GM21723 (cell line): ENCODE data around the gene ARCN1.

ENCODE experiments used
- ATAC-seq: cut with Tn5 transposase; IDR thresholded peaks from one replicate; pipeline ENCODE4 v1.9.1; 2021; ENCODE audit warnings: mild to moderate bottlenecking, moderate library complexity; ENCODE audit not compliant: unreplicated experiment

The ARCN1 gene

DNA sequence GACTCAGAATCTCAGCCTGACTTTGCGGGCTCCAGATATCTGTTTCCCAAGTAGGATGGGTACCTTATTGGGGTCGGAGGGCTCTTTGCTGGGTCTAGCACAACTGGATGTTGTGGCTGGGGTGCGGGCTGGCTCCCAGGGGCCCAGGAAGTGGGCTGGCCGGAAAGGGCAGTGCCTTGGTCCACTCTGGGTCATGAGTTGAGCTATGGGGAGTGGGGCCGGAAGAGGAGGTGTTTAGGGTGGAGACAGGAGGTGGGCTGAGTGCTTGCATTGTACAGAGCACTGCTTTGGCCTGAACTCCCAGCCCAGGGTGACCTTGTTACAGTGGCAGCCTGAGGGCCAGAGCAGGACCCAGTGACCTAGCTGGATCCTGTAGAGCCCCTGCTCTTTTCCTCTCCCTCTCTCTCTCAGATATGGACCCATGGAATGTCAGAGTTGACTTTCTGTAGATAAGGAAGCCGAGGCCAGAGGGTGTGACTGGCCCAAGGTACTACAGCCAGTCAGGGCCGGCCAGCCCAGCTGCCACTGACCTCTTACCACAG, 48.4 kb downstream of the ARCN1 start:
- no peak for ATAC-seq

DNA sequence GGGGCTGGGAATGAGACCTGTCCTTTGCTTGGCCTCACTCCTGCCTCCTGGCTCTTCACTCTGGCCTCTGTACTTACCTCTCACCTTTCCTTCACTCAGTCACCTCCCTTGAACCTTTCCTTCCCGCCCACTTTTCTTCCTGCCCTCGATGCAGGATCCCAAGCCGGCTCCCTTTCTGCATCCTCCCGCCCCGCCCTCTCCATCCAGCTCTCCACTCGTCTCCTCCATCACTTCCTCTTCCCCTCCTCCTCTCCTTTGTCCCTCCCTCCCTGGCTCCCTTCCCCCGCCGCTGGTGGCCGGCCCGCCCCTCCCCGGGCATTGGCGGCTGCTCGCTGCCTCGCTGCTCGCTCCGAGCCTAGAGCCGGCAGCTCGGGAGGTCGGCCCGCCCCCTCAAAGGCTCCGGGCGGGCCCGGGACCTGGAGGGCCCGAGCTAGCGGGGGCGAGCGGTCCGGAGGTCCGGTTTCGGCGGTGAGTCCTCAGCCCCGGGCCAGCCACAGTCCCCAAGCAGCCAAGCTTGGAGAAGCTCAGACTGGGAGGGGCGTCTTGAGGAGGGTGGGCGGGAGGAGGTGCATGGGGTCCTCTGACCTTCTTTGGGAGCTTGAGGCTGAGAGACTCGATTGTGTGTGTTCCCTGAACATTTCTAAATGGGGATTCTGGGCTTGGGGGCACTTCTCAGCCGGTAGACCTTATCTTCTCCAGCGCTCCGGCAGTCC, 49.0 kb downstream of the ARCN1 start:
- ATAC-seq: no peak

DNA sequence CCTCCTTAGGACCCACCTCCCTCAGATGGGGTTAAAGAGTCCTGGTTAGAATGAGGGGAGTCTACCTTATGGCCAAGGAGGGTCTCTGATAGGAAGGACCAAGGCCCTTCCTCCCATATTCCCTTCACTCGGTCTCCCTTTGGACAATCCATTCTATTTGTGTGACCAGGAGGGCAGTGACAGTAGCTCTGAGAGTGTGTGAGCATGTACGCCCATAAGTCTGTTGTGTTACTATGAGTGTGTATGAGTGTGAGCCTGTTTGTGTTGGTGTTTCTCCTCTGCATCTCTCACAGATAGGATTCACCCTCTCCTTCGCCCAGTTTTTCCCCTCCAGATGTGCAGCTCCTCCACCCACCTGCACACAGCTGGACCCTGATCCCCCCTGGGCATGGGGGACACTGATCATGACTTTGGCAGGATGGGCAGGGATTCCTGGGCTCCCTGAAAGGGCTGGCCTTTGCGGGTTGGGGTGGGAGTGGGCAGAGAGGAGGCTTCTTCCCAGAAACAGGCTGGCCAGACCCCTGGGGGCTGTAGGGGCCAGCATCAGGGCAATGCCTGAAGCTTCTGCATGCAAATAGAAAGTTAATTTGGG, 49.7 kb downstream of the ARCN1 start:
- no peak for ATAC-seq

DNA sequence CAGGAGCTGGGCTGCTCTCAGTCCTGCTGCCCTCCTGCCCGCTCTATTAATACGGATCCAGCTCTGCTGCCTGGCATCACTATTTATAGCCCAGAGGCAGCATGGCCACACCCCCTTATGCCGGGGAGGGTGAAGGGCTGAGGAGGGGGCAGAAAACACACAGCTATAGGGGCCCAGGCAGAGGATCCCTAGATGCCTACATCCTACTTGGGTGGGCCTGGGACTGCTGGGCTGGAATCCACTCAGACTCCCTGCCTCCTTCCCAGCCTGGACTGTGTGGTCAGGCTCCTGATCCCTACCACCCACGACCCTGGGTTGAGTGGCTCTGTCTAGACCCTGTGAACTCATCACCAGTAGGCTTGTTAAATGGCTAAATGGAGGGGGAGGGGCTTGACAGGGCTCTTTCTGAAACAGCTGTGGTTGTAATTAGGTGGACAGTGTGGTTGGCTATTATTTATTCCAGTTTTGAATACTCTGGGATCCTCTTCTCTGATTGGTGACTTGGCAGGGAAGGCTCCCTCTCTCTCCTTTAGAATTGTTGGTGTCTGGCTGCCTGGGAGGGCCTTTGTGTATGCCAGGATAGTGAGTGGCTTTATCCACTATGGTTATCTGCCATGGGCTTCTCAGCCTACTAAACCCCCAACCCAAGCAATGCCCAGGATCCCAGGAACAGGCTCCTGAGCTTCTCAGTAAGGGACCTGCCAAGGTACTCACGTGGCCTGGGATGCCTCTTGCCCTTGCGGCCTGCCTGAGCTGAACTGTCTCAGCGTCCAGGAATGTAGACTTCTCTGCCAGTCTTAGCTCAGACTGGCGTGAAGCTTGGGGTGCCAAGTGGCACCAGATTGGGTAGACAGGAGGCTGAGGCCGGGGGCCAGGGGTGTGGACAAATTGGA, 50.4 kb downstream of the ARCN1 start:
- ATAC-seq: no peak

DNA sequence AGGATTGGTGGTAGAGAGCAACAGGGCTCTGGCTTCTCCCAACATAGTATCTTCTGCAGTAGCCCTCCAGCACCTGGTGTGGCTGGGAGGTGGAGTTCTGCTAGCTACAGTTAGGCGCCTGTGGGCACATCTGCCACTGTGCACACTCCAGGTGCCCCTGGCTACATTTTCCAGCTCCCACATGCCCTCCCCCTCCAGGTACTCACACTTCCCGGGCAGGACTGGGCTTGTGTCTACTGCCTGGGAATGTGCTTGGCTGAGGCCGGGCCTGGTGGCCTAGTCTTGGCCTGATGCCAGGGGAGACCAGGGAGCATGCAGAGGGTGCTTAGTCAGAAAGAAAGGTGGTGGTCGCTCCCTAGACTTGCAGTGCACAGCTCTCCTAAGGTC, 51.1 kb downstream of the ARCN1 start:
- no peak for ATAC-seq

DNA sequence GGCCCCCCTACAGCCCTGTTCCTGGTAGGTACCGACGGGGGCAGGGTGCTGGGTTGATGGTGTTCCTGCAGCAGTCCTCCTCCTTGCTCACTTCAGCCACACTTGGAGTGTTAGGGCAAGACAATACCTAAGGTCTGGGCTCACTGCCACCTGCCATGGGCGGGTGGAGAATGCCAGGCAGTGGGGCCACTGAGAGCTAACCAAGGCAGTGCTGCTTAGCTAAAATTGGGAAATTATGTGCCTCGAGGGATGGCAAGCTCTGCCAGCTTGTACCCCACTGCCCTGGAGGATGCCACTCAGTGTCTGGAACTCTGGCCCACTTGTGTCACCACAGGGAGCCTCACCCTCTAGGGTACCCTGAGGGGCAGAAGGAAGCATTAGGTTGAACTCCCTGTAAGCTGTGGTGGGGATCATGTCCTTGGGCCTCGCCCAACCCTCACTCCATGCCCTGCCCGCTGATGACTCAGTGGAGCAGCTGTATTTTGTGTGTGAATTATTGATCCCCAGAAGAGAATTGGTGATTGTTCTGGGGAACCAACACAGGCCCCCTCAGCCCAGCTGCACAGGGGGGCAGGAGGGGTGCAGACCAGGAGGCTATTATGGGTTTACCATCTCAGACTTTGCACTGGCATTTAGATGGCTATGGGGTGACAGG, 53.0 kb downstream of the ARCN1 start:
- ATAC-seq: no peak

DNA sequence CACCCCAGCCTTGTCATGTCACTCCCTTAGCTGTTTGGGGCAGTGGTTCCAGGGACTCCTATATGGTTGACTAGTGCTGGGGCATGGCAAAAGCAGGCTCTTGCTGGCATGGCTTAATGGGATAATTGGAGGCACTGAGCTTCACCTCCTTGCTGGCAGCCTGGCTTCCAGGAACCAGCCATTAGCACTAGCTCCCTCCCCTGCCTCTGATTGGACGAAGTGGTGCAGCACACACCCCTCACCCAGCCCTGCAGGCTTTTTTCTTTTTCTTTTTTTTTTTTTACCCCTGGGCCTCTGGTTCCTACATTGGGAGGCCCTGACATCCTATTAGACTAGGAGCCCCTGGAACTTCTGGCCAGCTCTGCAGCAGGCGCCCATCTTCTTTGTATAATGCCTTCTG, 53.8 kb downstream of the ARCN1 start:
- no peak for ATAC-seq

DNA sequence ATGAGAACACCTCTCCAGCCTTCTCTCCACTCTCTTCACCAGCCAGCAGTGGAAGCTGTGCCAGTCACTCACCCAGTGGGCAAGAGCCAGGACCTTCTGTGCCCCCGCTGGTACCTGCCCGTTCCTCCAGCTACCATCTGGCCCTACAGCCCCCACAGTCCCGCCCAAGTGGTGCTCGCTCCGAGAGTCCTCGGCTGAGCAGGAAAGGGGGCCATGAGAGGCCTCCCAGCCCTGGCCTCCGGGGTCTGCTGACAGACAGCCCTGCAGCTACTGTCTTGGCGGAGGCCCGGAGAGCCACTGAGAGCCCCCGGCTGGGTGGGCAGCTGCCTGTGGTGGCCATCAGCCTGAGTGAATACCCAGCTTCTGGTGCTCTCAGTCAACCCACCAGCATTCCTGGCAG, 55.4 kb downstream of the ARCN1 start:
- ATAC-seq: no peak

DNA sequence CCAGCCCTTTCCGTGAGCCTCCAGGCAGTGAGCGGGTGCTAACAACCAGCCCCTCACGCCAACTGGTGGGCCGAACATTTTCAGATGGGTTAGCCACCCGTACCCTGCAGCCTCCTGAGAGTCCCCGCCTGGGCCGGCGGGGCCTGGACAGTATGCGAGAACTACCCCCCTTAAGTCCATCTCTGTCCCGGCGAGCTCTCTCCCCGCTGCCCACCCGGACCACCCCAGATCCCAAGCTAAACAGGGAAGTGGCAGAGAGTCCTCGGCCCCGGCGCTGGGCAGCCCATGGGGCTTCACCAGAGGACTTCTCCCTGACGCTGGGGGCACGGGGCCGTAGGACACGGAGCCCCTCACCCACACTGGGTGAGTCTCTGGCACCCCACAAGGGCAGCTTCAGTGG, 55.8 kb downstream of the ARCN1 start:
- ATAC-seq: no peak

DNA sequence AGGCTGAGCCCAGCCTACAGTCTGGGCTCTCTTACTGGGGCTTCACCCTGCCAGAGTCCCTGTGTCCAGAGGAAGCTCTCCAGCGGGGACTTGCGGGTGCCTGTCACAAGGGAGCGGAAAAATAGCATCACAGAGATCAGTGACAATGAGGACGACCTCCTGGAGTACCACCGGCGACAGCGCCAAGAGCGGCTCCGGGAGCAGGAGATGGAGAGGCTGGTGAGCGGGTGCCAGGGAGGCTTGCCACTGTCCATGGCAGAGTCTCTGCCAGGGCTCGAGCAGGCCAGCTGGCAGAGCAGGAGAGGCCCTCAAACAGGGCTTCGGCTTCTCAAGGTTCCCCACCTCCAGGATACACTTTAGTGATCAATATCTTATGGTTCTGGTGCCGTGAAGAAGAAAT, 56.2 kb downstream of the ARCN1 start:
- ATAC-seq: no peak

DNA sequence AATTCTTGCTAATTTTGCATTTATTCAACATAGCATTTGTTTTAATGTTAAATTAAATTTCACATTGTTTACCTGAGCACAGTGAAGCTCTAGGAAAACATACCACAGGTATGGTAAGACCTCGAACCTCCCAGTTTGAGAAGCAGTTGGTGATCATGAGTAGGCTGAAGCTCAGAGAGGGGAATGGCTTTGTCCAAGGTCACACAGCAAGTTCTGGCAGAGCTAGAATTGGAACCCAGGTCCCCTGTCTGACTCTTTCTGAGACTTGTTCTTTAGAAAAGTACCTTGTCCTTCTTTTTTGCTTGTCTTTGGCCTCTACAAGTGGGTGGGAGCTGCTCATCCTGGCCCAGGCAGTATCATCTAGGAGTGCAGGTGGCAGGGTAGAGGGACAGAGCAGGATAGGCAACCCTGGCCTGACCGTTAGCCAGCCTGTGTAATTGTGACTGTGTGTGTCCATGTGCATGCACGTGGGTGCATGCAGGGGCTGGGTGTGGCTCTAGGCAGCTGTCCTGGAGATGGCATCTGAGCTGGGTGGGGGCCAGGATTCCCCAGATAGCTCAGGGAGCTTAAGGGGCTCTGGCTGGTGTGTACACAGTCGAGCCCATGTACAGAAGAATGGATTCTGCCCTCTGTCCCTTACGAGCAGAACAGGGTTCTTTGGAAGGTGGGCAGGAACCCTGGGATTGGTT, 56.8 kb downstream of the ARCN1 start:
- no peak for ATAC-seq

DNA sequence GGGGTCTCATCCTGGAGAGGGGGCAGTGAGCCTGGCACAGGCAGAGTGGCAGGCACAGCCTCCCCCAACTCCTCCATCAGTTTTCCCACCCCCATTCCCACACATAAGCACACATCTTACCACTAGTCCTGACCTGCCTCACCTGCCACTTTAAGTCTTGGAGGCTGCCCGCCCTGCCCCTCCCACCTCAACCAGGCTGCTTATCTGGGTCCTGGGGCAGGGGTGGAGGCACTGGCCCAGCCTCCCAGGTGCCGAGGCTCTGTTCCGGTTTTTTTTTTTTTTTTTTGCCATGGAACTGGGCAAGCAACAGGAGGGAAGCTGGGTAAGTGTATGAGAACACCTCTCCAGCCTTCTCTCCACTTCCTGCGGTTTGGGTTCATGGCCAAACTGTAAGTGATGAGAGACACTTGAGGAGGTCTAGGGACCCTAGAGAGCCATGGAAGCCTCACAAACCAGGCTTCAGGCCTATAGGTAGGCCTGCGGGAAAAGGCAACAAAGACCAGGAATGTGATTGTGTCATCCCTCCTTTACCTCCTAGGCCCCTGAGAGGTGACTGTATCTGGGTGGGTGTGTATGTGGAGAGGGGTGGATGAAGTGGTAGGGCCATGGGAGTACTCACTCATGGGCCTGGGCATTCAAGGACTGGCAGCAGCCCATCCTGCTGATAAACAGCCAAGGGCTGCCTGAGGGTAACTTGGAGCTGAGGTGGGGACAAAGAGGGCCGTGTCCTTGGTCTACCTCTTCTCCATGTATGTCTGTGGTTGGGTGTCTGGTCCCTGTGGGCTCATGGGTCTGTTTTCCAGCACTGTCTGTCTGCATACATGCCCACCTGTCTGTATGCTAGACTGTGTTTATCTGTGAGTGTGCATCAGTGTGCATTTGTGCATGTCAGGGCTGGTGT, 57.8 kb downstream of the ARCN1 start:
- no peak for ATAC-seq

DNA sequence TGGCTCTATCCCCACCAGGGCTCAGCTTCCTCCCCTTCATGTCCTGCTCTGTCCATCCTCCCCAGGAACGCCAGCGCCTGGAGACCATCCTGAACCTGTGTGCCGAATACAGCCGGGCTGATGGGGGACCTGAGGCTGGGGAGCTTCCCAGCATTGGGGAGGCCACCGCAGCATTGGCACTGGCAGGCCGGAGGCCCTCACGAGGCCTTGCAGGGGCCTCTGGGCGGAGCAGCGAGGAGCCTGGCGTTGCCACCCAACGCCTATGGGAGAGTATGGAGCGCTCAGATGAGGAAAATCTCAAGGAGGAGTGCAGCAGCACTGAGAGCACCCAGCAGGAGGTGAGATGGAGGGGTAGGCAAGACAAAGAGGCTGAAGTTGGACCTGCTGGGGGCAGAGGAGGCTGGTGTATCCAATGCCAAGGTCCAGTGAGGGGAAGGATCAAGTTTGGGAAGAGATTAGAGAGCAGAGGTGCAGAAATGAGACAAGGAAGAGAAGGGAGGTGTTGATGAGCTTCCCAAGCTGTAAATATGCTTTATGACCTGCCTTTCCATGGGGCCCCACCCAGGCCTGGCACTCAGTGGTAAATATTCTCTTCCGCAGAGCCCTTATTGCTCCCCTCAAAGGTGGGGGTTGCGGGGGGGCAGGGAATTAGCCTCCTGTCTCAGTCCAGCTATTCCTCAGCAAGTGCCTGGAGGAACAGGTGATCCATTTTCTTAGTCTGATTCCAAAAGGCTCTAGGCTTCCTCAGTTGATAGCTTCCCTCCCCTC, 59.1 kb downstream of the ARCN1 start:
- ATAC-seq: no peak

DNA sequence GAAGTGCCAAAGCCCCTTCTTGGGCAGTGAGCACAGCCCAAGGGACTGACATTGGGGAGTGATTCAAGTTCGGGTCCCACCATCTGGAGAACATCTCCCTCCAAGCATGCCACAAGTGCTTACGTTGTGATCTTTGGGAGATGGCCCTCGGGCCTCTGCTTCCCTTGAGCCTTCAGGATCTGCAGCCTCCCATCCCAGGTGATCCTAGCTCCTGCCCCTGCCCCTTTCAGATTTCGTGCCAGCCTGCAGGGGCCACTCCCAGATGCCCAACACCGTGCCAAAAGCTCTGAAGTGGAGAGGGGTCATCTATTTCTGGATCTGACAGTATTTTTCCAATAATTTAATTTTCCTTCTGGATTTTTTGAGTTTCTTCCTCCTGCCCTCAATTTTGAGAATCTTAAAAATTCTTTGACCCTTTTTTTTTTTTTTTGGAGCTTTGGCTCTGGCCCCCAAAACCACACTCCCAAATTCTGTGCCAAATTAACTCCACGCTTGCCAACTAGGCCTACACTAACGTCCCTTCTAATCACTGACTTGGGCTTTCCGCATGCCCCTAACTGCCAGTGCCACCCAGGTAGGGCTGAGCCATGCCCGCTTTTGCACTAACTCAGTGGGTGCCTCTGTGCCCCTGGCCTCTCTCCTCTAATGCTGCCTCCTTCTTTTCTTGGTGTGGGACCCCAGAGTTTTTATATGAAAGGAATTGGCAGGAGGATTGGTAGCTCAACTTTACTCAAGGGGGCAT, 60.5 kb downstream of the ARCN1 start:
- no peak for ATAC-seq

DNA sequence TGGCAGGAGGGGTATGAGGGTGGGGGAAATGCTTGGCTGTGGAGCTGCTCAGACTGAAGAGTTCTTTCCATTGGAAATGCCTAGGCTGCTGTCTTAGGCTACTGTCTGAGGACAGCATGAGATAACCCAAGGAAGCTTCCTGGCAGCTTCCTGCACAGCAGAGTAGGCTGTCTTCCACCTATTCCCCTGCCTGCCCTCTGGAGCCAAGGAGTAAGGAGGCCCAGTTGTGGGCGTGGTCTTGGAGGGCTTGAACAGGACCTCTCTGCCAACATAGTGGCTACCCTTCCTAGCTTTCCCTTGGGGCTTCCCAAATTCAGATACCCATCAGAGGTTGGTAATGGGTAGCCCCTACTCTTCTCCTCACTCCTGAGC, 61.1 kb downstream of the ARCN1 start:
- ATAC-seq: no peak

DNA sequence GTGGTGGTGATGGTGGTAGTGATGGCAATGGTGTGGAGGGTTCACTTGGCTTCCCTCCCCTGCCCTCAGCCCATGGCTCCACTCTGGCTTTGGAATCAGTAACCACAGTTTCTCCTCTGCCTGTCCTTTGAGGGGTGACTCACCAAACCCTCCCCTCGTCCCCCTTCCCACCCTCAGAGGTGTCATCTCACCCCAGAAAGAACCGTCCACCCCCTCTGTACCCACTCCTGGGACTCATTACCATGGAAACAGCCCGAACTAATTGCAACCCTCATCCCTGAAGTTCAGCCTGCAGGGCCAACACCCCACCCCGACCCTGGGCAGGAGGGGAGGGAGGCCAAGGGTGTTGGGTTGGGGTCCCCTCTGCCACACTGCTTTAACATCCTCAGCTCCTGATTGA, 61.8 kb downstream of the ARCN1 start:
- no peak for ATAC-seq

DNA sequence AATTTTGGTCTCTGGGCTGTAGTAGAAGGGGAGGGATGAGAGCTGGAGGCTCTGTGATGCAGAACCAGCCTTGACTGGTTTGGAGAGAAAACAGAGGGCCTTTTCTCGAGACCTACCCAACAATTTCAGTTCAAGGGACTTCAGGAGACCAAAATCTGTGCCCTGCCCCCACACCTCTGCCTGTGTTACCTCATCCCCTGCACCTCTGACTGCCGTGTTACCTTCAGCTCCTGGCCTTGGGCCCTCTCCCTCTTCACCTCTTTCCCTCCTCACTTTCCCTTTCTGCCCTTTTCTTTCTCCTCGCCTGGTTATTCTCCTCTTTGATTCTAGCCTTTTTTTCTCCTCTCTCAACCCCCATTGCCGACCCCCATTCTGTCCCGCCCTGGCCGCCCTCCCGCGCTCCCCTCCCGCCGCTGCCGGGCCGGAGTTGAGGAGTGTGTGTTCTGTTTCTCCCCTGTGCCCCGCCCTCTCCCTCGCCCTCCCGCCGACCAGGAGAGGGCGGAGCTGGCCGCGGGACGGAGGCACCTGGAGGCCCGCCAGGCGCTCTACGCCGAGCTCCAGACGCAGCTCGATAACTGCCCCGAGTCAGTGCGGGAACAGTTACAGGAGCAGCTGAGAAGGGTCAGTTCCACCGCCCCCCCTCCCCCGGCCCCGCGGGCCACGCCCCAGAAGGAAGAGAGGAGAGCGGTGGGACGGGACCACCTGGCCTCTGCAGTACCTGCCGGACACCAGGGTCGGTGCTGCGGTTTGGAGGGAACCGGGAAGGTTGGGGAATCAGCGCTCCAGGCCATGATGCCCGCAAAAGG, 62.4 kb downstream of the ARCN1 start:
- ATAC-seq: no peak

DNA sequence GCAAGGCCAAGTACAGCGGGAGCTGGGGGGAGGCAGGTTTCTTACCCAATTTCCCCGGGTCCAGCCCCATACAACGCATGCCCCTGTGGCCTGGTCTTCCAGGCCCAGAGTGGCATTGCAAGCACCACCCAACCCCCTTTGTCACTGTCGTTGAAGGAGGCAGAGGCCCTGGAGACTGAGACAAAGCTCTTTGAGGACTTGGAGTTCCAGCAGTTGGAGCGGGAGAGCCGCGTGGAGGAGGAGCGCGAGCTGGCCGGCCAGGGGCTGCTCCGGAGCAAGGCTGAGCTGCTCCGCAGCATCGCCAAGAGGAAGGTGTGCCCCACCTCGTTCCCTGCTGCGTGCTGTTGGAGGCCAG, 63.0 kb downstream of the ARCN1 start:
- no peak for ATAC-seq
